HG02885 (cell line): ENCODE results near the gene HABP4.

ENCODE experiments used
- ATAC-seq: cut with Tn5 transposase; IDR thresholded peaks from one replicate; pipeline ENCODE4 v1.9.1; 2021; ENCODE audit warnings: mild to moderate bottlenecking; ENCODE audit not compliant: unreplicated experiment, poor library complexity

Gene HABP4

GRCh38 chr9:96449845-96450612 is at the start of gene HABP4:
Gene HABP4 (plus strand): TSS chr9:96450169. CDS start chr9:96450280, 111 bp downstream.
- ATAC-seq, result peak; percentile 98

DNA sequence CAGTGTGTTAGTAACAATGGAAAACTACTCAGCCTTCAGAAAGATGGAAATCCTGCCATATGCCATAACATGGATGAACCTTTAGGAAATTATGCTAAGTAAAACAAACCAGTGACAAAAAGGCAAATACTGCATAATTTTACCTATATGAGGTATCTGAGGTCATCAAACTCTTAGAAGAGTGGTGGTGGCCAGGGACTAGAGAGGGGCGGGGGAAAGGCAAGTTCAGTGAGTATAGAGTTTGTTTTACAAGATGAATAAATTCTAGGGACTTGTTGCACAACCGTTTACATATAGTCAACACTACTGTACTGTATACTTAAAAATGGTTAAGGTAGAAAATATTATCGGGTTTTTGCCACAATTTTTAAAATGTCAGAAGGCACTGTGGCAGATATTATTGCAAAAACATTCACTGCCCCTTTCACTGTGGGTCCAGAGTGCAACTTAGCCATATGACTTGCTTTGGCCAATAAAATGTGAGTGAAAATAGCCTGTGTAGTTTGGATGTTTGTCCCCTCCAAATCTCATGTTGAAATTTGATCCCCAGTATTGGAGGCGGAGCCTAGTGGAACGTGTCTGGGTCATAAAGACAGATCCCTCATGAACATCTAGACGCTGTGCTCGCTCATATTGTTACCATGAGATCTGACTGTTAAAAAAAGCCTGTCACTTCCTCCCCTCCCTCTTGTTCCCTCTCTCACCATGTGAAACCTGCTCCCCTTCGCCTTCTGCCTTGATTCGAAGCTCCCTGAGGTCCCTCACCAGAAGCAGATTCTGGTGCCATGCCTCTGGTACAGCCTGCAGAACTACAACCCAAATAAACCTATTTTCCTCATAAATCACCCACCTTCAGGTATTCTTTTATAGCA is 41.3 kb upstream of the HABP4 start:
- no peak for ATAC-seq

- ATAC-seq, result no peak
Observed at GRCh38 chr9:96411129-96411838, 38.7 kb upstream of the HABP4 start.

- no peak for ATAC-seq
Observed at GRCh38 chr9:96412174-96412913, 37.6 kb upstream of the HABP4 start.

DNA sequence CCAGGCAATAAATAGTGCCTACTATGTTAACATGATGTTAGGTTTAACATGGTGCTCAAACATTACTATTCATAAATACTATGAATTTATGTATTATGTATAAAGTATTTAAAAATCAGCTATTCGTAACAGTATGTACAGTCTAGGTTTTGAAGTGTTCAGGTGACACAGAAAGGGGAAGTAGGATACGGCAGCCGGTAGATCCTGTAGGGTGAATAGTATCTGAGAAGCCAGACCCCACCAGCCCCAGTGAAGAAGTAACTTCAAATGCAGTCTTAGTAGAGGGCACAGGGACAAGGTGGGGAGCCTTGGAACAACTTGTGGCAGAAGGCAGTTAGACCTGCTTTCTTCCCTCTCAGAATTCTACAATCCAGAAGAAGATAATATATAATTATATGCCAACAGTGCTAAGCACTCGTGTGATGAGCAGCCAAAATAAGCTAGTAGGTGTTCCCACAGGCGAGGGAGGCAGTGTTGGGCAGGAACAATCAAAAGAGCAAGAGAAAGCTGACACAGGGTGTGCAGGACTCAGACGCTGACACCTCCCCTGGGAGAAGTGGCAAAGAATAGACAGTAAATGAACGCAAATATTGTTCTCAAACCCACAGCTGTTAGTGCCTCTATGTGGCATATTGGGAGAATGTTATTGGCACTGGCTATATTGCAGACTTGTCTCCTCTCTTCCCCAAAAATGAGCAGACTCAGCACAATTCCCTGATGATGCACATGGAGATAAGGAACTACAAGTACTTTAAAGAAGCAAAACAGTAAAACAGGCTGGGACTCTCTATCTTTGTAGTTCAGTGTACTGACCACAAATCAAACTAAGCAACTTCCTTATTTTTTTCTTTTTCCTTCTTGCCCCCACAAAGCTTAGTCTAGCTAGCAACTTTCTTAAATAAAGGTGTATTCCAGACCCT is 36.4 kb upstream of the HABP4 start:
- ATAC-seq, result no peak

DNA sequence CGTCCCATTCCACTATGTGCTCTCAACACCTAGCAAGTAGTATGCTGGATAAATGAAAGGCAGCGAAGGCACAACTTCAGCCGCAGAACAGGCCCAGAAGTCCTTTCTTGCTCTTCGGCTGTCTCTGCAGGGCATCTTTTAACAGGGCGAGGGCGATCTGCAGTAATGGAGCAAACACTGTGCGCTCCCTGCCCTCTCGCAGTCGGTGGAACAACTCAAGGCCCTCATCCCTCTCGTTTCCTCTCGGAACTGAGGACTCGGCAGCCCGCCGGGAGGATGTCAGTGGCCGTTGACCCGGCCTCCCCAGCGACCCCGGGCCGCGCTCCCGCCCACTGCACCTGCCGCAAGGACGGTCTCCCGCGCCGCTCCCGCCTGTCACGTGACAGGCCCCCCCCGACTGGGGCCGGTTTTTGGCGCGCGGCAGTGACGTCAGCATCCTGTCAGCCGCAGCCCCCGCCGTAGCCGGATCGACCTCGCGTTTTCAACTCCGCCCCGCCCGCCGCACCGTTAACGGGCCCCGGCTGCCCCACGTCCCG is 32.9 kb upstream of the HABP4 start:
- peak; percentile 28 for ATAC-seq

- ATAC-seq, result peak; percentile 0
Observed at GRCh38 chr9:96417661-96418082, 32.3 kb upstream of the HABP4 start.

- peak; percentile 72 for ATAC-seq
Observed at GRCh38 chr9:96418083-96418919, 31.7 kb upstream of the HABP4 start, which contains the start of gene ZNF367. Gene ZNF367 (minus strand): TSS chr9:96418370. CDS start chr9:96418032, 338 bp downstream.

GRCh38 chr9:96418920-96419690 is 30.9 kb upstream of the HABP4 start:
- peak; percentile 44 for ATAC-seq

DNA sequence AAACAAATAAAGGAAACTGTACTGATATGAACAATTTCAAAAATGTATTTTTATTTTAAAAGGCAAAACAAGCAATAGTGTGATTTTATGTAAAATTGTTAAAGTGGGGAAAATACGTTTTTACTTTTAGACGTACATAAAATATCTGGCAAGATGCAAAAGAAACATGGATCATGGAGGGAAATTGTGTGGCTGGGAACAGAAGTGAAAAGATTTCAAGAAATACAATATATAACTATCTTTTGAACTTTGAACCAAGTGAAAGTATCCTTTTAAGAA is 30.3 kb upstream of the HABP4 start:
- ATAC-seq, result no peak

DNA sequence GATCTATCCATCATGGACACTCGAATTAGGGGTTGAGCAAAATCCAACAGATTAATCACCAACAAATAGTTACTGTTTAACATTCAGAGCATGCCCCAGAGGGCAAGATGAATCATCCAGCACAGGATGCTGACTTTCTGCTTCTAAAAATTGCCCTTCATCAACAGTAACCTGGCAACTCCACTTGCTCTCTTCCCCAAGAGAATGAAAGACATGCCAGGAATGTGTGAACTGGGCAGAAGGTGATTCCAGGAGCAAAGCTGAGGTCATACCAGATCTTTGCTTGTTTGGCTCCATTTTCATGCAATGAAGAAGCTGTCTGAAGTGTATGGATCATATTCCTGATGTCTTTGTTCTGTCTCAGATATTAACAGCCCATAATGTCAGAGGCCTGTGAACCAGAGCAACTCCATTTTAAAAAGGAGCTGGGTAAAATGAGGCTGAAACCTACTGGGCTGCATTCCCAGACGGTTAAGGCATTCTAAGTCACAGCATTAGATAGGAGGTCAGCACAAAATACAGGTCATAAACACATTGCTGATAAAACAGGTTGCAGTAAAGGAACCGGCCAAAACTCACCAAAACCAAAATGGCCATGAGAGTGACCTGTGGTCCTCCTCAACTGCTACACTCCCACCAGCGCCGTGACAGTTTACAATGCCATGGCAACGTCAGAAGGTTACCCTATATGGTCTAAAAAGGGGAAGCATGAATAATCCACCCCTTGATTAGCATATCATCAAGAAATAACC is 29.3 kb upstream of the HABP4 start:
- no peak for ATAC-seq

GRCh38 chr9:96423322-96423984 is 26.5 kb upstream of the HABP4 start:
- ATAC-seq, result no peak

DNA sequence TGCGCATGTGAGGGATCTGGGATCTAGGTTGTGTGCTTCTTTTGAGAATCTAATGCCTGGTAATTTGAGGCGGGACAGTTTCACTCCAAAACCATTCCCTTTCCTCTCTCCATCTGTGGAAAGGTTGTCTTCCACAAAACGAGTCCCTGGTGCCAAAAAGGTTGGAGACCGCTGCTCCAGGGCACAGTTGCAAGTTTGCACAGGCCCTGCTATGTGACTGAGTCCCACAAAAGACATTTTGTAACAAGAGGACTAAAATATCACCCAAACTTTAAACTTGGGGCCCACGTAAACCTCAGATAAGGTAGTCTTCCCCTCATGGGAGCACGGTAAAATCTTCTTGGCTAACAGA is 26.0 kb upstream of the HABP4 start:
- no peak for ATAC-seq

DNA sequence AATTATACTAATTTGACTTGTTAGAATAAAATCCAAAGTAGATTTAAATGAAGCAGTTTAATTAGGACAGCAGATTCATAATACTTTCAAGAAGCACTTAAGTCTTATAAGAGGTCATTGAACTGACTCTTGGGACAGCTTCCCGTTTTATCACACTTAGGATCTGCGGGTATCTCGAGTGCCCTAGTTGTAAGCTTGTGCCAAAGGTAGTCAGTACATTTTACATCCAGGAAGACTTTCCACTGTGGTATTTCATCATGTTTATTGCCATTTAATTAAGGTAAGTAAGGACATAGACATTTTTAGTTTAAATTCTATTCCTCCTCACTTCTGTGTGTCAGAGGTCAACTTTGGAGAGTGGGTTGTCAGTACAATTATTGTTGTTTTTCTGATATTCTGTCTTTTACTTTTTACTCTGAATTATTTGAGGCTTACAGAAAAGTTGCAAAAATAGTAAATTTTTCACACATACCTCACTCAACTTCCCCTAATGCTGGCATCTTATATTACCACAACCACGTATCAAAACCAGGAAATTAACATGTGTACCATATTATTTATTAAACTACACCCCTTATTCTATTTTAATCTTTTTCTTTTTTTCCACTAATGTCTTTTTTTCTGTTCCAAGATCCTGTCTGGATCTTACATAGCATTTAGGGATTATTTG is 24.3 kb upstream of the HABP4 start:
- ATAC-seq, result no peak

DNA sequence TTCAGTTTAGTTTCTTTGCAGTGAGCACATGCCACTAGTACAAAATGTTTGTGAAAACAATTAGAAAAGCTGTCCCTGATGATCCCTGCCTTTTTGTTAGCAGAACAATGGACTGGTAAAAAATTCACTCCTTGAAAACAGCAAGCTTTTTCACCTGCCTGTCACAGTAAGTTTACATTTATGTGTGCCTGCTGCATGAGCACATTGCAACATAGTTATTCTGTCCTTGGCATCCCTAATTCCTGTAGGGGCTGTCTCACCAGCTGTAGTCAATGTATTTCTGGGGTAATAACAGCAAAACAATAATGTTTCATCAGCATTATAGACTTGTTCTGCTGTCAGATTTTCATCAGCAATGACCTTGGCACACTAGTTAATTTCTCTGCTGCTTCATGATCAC is 20.2 kb upstream of the HABP4 start:
- no peak for ATAC-seq

DNA sequence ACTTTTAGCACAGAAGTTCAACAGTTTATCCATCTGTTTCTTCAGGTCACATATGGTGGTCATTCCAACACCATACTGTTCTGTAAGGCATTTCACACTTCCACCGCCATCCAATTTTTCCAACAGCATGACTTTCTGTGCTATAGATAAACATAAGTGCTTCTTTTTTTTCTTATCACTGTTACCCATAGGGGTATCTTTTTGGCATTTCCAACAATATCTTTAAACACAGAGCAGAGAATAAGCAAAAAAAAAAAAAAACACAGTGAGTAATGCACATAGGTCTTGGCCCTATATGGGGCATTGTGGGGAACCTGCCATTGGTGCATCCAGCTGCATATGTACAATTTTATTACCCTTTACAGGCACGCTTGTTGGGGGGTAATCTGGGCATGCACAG is 19.6 kb upstream of the HABP4 start:
- ATAC-seq, result no peak
